Liver (tissue), 3 donors: Measurements from ENCODE around the gene LCMT1.

Experiments used
- GABPA ChIP-seq, 2 donors: IDR thresholded peaks in 1 of 2; conservative IDR thresholded peaks in 1 of 2; 2 replicates each; pipeline ENCODE4 v1.6.1; 2016; ENCODE audit warnings: antibody characterized with exemption in 2 of 2, mild to moderate bottlenecking in 1 of 2, moderate library complexity in 1 of 2
- TF ChIP-seq, protein P1 (sequence below): fragments of 150-350 bp; IDR thresholded peaks from 2 replicates; pipeline ENCODE4 v1.5.1; 2017; ENCODE audit warnings: improper control_type of control experiment, low read depth, low read length; ENCODE audit not compliant: missing input control
- donor health status: healthy.
- donor health status: healthy.

DNA sequence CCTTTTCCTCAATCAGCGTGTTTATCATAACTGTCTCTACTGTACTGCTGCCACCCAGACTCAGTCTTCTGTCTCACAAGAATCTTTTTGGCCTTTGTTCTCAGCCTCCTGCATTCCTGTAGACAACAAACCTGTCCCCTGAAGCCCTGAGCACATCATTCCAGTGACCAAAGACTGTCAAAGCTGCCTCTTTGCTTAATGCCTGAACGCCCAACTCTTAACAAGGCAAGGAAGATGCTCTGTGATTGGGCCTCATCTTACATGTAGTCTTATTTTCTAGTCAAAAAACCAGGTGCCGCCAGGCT, 75.9 kb downstream of the LCMT1 start:
- TF ChIP-seq, protein P1, sequence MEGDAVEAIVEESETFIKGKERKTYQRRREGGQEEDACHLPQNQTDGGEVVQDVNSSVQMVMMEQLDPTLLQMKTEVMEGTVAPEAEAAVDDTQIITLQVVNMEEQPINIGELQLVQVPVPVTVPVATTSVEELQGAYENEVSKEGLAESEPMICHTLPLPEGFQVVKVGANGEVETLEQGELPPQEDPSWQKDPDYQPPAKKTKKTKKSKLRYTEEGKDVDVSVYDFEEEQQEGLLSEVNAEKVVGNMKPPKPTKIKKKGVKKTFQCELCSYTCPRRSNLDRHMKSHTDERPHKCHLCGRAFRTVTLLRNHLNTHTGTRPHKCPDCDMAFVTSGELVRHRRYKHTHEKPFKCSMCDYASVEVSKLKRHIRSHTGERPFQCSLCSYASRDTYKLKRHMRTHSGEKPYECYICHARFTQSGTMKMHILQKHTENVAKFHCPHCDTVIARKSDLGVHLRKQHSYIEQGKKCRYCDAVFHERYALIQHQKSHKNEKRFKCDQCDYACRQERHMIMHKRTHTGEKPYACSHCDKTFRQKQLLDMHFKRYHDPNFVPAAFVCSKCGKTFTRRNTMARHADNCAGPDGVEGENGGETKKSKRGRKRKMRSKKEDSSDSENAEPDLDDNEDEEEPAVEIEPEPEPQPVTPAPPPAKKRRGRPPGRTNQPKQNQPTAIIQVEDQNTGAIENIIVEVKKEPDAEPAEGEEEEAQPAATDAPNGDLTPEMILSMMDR: no peak
- TF ChIP-seq GABPA (IDR thresholded peaks at IDR 0.05 in 1 of 2, conservative IDR thresholded peaks at IDR 0.05 in 1 of 2): no peak
